HG02642 (cell line): Measurements from ENCODE around the gene FASTK.
"Not testable (repeated sequence)": the region's sequence is repeated elsewhere in the genome, so short reads cannot be mapped to it uniquely, and the experiment has no call there.

Experiments used
- ATAC-seq: cut with Tn5 transposase; IDR thresholded peaks from one replicate; pipeline ENCODE4 v1.9.1; 2021; ENCODE audit warnings: mild to moderate bottlenecking; ENCODE audit not compliant: unreplicated experiment, poor library complexity

The FASTK gene

GRCh38 chr7:151056666-151057505 is 23.7 kb downstream of the FASTK start:
- no peak for ATAC-seq

- no peak for ATAC-seq
These were observed 24.3 kb downstream of the FASTK start for GRCh38 chr7:151056283-151056665.

- ATAC-seq: no peak
These were observed 26.9 kb downstream of the FASTK start for GRCh38 chr7:151053751-151054150.

GRCh38 chr7:151053096-151053495 is 27.5 kb downstream of the FASTK start:
- ATAC-seq: no peak

GRCh38 chr7:151051108-151051507 is 29.5 kb downstream of the FASTK start:
- ATAC-seq: no peak

- ATAC-seq: no peak
These were observed 31.6 kb downstream of the FASTK start for GRCh38 chr7:151048911-151049463.

GRCh38 chr7:151047976-151048815 is 32.4 kb downstream of the FASTK start, which contains the start of gene ASIC3:
ASIC3 (plus strand) TSS chr7:151048531; CDS start chr7:151048886, 355 bp downstream.
- ATAC-seq: no peak

GRCh38 chr7:151046603-151047573 is 33.7 kb downstream of the FASTK start:
- ATAC-seq: no peak

- no peak for ATAC-seq
These were observed 34.6 kb downstream of the FASTK start for GRCh38 chr7:151045967-151046366.

GRCh38 chr7:151045262-151045661 is 35.3 kb downstream of the FASTK start:
- no peak for ATAC-seq

- no peak for ATAC-seq
These were observed 36.6 kb downstream of the FASTK start for GRCh38 chr7:151043959-151044358.

GRCh38 chr7:151043449-151043848 is 37.2 kb downstream of the FASTK start:
- not testable (repeated sequence) for ATAC-seq

- no peak for ATAC-seq
These were observed 39.8 kb downstream of the FASTK start for GRCh38 chr7:151040616-151041375.

- no peak for ATAC-seq
These were observed 40.6 kb downstream of the FASTK start for GRCh38 chr7:151039850-151040548.

GRCh38 chr7:151038951-151039849 is 41.4 kb downstream of the FASTK start:
- ATAC-seq: no peak

- ATAC-seq: no peak
These were observed 44.7 kb downstream of the FASTK start for GRCh38 chr7:151035902-151036301.

- no peak for ATAC-seq
These were observed 45.4 kb downstream of the FASTK start for GRCh38 chr7:151035026-151035717.
